GM12878 (cell line): ENCODE data around the gene SLC8B1.

Experiments
- CBFB ChIP-seq: IDR thresholded peaks from 2 replicates; pipeline ENCODE4 v1.6.1; 2016; ENCODE audit warnings: antibody characterized with exemption, low read depth
- CTCF ChIP-seq, 3 experiments: IDR thresholded peaks in 2 of 3; conservative IDR thresholded peaks in 1 of 3; 2 replicates each; pipeline ENCODE4 v1.5.1; 2011; ENCODE audit warnings: low read depth in 3 of 3, low read length in 3 of 3, mild to moderate bottlenecking in 3 of 3, control low read depth in 2 of 3, moderate library complexity in 2 of 3, inconsistent platforms in 1 of 3, mixed read lengths in 1 of 3; ENCODE audit not compliant: control insufficient read depth in 2 of 3, insufficient read depth in 1 of 3; ENCODE audit errors: extremely low read depth in 1 of 3
- NRF1 ChIP-seq: conservative IDR thresholded peaks from 2 replicates; pipeline ENCODE4 v1.6.1; 2011; ENCODE audit warnings: mild to moderate bottlenecking, low read depth, low read length, improper control_type of control experiment

- TF ChIP-seq CTCF (IDR thresholded peaks at IDR 0.05 in 2 of 3, conservative IDR thresholded peaks at IDR 0.05 in 1 of 3; ENCODE audit: control insufficient read depth in 2 of 3, extremely low read depth in 1 of 3, insufficient read depth in 1 of 3, low read depth in 3 of 3, low read length in 3 of 3) (no peak), CBFB (no peak), NRF1 (no peak)
Measured at GRCh38 chr12:113248842-113249435, 86.0 kb downstream of the SLC8B1 start.
